HG02759 (cell line): Measurements from ENCODE around the gene CYB561D1.
A peak's percentile ranks its signal among the peaks of the same experiment; 100 is the strongest.

Experiments used
- ATAC-seq: cut with Tn5 transposase; IDR thresholded peaks from one replicate; pipeline ENCODE4 v1.9.1; 2021; ENCODE audit warnings: mild to moderate bottlenecking, moderate library complexity; ENCODE audit not compliant: unreplicated experiment

Gene CYB561D1

DNA sequence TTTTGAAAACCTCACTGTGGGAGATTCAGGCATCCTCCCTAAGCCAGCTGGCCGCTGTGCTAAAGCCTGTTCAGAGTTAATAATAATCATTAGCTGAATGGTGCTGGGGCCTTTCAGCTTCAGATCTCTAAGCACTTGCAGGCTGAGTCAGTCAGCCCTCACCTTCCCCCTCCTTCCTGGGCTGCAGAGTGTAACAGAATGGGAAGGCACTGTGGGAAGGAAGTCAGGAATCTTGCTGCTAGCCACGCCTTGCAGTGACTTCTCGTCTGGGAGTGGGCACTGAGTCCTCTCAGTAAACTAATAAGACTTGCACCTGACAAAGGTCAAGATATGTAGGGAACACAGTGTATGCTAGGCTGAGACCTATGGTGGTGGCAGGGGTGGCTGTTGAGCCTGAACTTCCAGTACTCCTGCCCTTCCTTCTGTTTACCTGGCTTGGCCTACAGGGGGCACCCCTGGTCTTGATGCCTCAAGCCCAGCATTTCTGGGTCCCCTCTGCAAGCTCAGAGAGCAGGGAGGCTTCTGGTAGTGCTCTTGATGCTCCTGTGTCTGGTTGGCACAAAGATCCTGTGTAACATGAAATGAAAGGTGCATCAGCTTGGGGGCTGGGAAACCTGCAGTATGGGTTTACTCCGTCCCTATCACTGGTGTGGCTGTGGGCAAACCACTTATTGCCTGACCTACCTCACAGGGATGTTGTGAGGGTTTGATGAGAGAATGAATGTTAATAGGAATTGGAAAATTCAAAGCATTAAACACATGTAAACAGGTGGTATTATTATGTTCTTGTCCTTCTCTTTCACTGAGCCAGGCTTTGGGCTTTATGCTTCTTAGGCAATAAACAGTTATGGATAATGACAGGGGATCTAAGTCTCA, 6.0 kb downstream of the CYB561D1 start:
- no peak for ATAC-seq

DNA sequence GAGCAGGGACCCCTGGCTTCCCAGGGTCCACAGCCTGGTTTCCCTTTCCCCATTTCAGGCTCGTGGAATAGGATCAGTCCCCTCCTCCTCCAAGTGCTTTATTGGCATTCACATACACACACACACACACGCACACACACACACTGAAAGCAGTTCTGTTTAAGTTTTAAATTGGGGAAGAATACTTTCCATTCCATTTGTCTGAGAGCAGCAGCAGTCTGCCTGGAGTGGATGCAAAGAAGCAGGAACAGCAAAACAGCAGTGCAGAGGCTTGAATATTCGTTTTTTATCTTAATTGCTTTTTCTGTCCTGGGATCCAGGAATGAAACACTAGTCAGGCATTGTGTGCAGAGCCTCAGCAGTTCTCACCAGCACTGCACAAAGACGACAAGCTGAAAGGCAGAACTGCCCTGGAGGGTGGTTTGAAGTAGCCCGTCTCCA, 7.1 kb downstream of the CYB561D1 start:
- no peak for ATAC-seq

DNA sequence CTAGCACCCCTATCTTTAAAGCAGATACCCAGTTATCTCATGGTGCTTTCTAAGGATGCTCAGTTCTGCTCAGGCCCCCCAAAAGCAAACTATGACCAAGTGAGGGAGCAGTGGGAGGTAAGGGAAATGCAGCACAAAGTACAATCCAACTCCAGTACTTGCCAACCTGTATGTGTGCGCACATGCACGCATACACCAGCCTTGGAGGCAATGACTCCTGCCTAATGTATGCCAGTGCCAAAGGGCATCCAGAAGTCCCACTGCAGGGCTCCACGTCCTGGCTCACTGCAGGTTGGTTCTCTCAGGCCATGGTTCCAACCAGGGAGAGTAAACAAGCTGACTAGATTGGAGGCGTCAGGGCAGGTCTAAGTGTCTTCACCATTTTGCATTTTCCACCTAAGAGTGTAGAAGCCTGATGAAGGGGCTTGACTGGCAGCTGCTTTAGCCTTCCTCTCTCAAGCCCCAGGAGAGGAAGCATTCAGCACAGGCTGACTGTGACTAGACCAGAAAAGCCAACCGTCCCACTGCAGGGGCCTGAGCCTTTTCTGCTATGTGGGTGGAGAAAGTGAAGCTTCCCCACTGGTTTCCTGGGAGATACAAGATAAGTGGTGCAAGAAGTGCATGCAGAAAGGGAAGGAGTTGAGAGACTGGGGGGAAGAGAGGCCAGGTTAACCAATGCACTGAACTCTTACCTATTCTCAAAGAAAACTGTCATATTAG, 7.9 kb downstream of the CYB561D1 start:
- no peak for ATAC-seq

DNA sequence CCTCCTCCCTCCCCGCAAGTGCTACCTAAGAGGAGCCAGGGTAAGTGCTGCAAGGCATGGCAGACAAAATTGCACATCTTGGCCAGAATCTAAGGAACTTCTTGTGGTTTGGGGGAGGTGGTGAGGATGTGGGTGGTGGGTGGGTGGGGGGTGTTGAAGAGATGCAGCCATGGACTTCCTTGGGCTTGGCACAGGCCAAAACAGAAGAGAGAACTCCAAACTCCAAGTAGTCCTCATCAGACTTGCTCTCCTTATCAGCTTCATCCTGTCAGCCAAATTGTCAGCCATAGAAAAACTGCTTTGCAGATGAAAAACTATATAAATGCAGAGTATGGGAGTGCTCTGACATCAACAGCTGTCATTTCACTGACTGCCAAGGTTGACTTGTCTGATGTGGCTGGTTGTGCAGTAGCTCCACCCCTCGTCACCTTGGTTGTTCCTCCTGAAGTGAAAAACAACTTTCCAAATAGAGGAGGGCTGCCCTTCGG, 8.5 kb downstream of the CYB561D1 start:
- ATAC-seq, result no peak

DNA sequence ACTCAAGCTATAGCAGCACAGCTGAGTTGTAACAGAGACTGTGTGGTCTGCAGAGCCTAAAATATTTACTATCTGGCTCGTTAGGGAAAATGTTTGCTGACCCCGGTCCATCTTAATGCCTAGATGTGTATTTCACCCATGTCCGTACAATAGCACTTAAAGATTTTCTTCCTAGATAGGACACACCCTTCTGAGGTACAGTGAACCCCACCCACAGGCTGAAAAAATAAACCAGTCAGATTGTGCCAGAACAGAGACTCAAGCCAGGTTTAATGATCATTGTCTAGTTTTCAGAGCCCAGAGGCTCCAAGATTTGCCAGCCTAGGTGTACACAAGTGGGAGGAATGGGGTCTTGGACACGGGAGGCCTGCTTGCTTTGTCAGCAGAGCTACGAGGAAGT, 10.0 kb downstream of the CYB561D1 start:
- ATAC-seq, result no peak

DNA sequence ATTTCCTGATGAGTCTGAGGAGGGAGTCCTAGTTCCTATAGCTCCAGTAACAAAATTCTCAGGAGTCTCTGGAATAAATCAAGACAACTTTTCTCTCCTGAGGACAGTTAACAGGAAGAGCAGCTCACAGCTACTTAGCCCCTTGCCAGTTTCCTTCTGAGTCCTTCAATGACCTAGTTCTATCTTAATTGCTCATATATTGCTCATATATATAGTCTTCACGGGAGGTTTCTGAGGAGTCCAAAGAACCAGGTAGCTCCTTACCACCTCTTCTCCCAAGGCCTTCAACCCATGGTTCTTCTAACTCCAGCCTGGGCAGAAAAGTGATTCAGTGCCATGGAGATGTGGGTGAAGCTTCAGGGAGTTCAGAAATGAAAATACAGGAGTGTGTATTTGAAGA, 11.1 kb downstream of the CYB561D1 start:
- no peak for ATAC-seq

DNA sequence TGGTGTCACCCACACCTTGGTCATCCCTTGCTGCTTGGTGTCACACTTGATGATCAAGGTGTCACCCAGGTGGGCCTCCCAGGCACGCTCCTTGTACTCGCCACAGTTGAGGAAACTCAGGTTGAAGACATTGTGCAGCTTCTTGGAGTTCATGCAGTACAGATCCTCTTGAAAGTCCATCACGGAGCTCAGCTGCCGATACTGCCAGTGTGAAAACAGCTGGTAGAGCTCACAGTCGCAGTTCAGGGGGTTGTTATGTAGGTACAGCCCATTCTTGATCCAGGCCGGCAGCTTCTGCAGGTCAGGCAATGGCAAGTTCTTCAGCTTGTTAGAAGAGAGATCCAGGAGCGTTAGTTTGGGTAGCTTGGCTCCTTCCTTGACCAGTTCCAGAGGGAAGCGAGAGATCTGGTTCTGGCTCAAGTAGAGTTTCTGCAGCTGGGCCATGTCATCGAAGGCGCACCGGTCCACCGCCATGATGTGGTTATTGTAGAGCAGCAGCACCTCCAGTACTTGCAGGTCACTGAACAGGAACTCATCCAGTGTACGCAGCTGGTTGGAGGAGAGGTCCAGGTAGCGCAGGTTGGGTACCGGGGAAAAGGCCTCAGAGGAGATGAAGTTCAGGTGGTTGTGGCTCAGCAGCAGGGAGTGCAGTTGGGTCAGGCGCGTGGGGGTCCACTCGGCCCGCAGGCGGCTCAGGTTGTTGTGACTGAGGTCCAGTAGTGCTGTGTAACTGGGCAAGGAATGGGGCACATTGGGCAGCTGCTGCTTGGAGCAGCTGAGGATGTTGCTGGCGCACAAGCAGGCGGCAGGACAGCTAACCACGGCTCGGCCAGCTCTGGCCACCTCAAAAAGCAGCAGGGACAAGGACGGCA, 14.3 kb downstream of the CYB561D1 start:
- ATAC-seq, result no peak

DNA sequence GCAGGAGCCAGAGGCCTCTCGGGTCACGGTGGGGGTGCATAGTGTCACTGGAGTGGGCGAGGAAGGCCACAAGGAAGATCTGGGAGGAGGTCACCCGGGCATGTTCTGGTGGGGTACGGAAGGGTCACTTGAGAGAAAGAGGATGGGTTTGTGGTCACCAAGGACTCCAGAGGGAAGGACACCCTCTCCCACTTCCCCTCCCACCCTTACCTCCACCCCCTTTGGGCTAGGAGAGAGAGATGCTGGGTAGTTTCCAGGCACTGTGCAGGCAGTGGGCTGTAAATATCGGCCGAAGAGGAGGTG, 14.9 kb downstream of the CYB561D1 start:
- no peak for ATAC-seq

DNA sequence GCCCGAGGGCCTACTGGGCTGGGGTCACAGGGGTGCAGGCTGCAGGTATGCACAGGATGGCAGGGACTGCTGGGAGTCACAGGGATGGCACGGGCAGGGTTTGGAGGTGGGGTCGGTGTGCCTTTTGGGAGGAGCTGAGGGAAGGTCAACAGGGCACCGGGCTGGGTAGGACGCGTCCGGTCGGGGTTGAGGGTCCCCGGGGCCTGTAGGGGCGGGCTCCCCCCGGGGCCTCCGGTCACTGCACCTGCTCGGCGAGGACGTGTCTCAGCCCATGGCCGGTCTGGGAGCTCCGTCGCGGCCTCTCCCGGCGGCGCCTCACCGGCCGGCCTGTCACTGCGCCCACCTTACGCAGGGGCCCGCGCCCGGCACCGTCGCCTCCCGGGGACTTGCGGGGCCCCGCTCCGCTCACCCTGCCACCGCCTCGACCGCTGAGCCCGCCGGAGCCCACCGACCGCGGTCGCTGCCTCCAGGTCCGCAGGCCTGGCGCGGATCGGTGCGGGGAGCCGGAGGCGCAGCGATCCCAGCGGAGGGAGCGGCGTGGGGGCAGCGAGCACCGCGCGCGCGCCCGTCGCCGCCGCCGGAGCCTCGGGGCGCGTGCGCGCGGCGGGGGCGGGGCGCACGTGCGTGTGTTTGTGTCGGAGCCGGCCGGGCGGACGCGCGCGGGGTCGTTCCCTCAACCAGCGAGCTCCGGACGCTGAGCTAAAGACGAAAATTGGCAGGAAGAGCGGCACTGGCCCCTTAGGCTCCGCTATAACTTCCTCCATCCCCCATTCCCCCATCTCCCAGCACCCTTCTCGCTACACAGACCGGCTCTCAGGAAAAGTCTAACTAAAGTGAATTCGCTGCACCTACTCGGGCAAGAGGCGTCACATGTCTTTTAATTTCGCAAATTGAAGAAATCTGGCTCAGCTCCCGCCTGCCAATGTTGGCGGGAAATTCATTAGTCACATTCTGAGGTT, 15.6 kb downstream of the CYB561D1 start, which contains the start of gene AMIGO1:
Gene AMIGO1, minus strand, starts transcription at position 552 of the 959 bp plus-strand sequence. CDS start 815 bp downstream, outside the sequence.
- ATAC-seq, result peak; percentile 74

DNA sequence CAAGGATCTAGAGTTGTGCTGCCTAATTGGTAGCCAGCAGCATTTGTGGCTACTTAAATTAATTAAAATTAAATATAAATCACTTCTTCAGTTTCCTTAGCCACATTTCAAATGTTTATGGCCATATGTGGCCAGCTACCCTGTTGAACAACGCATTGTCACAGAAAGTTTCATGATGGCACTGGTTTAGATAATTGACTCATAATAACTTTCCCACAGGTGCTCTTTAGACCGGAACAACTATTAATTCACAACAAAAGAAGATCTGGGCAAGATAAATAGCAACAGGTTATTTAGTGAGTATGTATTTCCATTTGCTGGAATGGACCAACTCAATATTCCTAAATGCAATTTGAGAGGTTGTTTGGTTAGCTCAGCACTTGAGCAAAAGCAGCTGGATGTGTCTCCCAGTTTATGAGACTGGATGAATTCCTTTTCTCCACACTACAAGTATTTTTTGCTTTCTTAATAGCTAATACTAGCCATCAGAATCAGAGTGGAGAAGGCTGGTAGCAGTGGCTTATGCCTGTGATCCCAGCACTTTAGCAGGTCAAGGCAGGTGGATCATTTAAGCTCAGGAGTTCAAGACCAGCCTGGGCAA, 19.3 kb downstream of the CYB561D1 start:
- no peak for ATAC-seq

DNA sequence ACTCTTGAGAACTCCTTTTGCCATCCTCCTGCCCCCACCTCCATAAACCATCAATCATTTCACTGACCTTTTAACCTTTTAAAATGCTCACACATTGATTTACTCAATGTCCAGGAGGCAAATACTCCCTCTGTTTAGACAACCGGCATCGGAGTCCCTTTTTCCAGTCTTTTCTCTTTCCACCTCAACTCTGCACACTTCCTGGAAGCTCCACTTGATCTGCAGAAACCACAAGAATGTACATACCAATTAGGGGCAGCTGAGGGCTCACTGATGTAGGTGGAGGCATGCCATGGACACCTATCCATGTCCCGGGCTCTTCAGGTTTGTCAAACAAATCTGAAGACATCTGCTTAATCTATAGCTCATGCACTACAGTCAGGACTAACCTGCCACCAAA, 21.0 kb downstream of the CYB561D1 start:
- no peak for ATAC-seq

DNA sequence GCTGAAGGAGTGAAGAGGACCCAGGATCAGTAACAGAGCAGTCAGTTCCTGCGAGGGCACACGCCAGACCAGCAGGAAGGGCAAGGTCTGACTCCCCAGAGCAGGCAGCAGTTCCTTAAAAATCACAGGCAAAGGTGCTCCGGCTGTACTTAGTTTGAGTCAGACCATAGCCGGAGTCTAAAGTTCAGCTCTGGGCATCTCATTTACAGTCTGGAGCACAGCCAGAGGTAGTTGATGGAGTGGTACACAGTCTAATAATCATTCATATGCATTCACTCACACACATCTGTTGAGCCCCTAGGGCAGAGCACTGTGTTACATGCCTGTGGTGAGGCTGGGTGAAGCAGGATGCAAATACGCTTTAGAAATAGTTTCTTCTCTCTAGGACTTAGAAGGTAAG, 23.0 kb downstream of the CYB561D1 start:
- no peak for ATAC-seq

DNA sequence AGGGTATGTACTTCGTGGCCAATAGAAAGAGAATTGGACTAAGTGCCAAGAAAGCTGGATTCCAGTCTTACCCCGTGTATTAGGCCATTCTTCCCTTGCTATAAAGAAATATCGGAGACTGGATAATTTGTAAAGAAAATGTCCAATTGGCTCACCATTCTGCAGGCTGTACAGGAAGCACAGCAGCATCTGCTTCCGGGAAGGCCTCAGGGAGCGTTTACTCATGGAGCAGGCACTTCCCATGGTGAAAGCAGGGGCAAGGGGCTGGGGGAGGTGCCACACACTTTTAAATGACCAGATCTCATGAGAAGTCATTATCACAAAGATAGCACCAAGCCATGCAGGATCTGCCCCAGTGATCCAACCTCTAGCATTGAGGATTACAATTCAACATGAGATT, 23.4 kb downstream of the CYB561D1 start:
- no peak for ATAC-seq

DNA sequence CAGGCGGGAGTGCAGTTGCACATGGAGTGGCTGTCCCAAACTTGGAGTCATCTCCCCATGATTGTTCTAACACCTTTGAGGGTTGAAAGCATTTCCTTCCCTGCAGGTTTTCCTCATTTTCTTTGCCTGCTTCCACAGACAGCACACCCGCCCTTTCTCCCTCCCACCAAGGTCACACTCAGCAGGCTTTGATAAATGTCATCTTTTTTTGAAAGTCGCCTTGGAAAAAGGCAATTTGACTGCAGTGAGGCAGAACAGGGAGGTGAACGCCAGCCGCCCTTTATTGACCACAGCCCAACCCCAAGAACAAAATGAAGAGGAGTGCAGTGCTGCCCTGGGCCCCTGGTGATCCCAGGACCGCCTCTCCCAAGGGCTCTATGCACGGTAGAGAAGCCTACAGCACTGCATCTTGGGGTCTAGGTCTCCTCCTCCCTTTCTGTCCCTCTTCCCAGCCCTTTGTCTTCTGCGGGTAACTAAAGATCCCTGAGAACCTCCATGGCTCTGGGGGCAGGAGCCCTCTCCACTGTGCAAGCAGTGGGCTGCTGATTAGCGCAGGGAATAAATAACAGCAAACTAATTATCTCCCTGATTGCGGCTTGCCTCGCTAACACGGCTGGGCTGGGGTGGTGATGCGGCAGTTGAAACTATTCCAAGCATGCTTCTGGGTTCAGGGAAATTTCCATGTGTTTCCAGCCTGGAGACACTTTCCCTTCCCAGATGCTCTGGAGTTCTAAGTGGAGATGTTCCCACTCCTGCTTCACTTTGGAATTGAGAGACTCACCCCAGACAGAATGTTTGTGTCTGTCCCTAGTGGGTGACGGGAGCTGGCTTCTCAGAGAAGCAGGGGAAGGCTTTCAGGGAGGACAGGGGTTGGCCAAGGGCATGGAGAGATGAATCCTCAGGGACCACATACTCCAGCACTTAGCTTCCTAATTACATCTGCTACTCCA, 27.4 kb downstream of the CYB561D1 start:
- no peak for ATAC-seq

DNA sequence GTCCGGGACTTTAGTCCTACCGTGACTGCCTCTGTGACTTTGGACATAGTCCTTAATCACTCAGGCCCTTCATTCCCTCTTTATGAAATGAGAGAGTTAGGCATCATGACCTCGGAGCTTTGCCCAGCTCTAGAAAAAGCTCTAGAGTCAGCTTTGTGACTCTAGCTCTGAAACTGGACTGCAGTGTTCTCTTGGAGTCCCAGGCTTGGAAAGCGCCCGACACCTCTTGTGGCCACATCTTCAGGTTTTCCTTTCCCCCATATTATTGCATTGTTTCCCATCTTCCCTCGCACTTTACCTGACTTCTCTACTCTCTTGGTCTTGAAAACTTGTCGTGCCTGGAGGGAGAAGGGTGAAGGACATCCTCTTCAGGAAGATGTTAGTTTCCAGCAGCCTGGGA, 28.1 kb downstream of the CYB561D1 start:
- ATAC-seq, result no peak

DNA sequence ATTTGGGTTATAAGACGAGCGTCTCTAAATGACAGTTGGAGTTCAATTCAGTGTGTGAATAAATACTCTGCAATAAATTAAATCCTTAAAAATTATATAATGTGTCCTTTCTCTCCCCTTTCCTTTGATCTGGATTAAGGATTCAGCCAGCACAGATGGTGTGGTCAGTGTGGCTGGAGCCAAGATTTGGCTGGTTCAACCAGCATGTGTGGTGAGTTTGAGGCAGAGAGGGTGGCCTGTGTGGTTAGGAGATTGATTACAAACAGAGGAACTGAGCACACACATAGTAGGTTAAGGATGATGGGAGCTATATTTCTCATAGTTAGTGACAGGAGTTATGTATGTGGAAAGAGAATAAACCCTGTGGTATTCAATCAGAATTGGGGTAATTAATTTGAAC, 29.8 kb downstream of the CYB561D1 start:
- no peak for ATAC-seq

DNA sequence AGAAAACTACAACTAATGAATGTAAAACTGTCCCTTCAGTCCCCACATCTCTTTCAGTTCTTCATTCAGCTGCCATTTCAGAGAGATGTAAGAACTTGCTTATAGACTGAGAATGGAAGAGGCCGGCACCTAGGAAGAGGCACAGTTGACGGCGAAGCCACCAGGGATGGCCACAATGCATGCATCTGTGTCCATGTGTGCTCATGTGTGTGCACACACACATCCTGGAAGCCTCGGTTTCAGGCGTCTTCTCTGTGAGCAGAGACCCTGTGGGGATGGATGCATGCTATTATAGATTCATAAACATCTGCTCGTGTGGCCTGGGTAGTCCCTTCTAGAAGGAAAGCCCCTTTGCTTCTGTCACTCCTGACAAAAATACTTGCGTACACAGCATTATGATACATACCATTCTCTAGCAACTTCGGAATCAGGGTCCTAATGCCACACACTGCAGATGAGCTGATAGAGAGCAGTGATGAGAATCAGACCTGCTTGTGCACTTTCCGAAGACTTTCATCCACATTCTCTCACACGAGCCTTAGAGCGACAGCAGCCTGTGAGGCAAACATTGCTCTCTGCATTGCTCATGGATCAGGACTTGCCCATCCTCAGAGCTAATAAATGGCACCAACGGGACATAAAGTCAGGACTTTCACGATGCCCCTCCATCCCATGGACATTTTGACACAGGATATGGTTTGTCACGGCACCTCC, 33.4 kb downstream of the CYB561D1 start:
- peak; percentile 84 for ATAC-seq
